Activated naive CD4-positive, alpha-beta T cell treated with Interleukin-2 at 50 U/mL for 16 hours (primary cell): ENCODE measurements around the gene SSB.
"Not testable (repeated sequence)": the region's sequence is repeated elsewhere in the genome, so short reads cannot be mapped to it uniquely, and the experiment has no call there.

Experiments
- DNase-seq: peaks from one replicate; pipeline ENCODE4 v3.0.0-alpha.2; 2020

The SSB gene

GRCh38 chr2:169798718-169799592, at the start of gene SSB:
TSS of gene SSB (plus strand) at chr2:169798871. CDS start at chr2:169800961, 2,090 bp downstream.
- peak; percentile 96 for DNase-seq

GRCh38 chr2:169752752-169753151, 45.9 kb upstream of the SSB start:
- no peak for DNase-seq

GRCh38 chr2:169755083-169755870, 43.4 kb upstream of the SSB start:
- no peak for DNase-seq

GRCh38 chr2:169756342-169756741, 42.3 kb upstream of the SSB start:
- DNase-seq: no peak

GRCh38 chr2:169757356-169757755, 41.3 kb upstream of the SSB start:
- DNase-seq: no peak

GRCh38 chr2:169757778-169758177, 40.9 kb upstream of the SSB start:
- no peak for DNase-seq

GRCh38 chr2:169759987-169760386, 38.7 kb upstream of the SSB start:
- no peak for DNase-seq

GRCh38 chr2:169760798-169761197, 37.9 kb upstream of the SSB start:
- not testable (repeated sequence) for DNase-seq

GRCh38 chr2:169761251-169761969, 37.3 kb upstream of the SSB start:
- DNase-seq: no peak

GRCh38 chr2:169761970-169762292, 36.7 kb upstream of the SSB start:
- DNase-seq: no peak

- DNase-seq: no peak
Observed at GRCh38 chr2:169765523-169765922, 33.1 kb upstream of the SSB start.

- peak; percentile 56 for DNase-seq
Observed at GRCh38 chr2:169767243-169767888, 31.3 kb upstream of the SSB start.

GRCh38 chr2:169768262-169768995, 30.2 kb upstream of the SSB start:
- DNase-seq: peak; percentile 36

GRCh38 chr2:169771021-169771420, 27.6 kb upstream of the SSB start:
- DNase-seq: no peak

GRCh38 chr2:169771612-169772011, 27.1 kb upstream of the SSB start:
- DNase-seq: no peak

- no peak for DNase-seq
Observed at GRCh38 chr2:169772651-169773050, 26.0 kb upstream of the SSB start.

- no peak for DNase-seq
Observed at GRCh38 chr2:169775354-169775753, 23.3 kb upstream of the SSB start.

GRCh38 chr2:169775765-169776164, 22.9 kb upstream of the SSB start:
- DNase-seq: no peak

GRCh38 chr2:169776252-169776761, 22.4 kb upstream of the SSB start:
- DNase-seq: no peak

- no peak for DNase-seq
Observed at GRCh38 chr2:169778446-169778845, 20.2 kb upstream of the SSB start.

GRCh38 chr2:169781249-169782013, 17.2 kb upstream of the SSB start:
- no peak for DNase-seq
